Testis (tissue), 2 donors: ENCODE results near the gene CRAT.
"Not testable (repeated sequence)": the region's sequence is repeated elsewhere in the genome, so short reads cannot be mapped to it uniquely, and the experiment has no call there.

Experiments
- POLR2A ChIP-seq: fragments of 450-650 bp; IDR thresholded peaks from one replicate; pipeline ENCODE4 v1.6.1; 2017; ENCODE audit warnings: antibody characterized with exemption, mild to moderate bottlenecking, moderate library complexity
- TF ChIP-seq, protein P1 (sequence below), 3 experiments: fragments of 450-650 bp in 2 of 3; fragments of 200-600 bp in 1 of 3; sonication (generic) in 1 of 3; IDR thresholded peaks; one replicate each; pipeline ENCODE4 v1.5.1; 2016 to 2019; ENCODE audit warnings: antibody characterized with exemption in 3 of 3, mild to moderate bottlenecking in 2 of 3, moderate library complexity in 1 of 3

- TF ChIP-seq POLR2A, result not testable (repeated sequence)
- TF ChIP-seq, protein P1, sequence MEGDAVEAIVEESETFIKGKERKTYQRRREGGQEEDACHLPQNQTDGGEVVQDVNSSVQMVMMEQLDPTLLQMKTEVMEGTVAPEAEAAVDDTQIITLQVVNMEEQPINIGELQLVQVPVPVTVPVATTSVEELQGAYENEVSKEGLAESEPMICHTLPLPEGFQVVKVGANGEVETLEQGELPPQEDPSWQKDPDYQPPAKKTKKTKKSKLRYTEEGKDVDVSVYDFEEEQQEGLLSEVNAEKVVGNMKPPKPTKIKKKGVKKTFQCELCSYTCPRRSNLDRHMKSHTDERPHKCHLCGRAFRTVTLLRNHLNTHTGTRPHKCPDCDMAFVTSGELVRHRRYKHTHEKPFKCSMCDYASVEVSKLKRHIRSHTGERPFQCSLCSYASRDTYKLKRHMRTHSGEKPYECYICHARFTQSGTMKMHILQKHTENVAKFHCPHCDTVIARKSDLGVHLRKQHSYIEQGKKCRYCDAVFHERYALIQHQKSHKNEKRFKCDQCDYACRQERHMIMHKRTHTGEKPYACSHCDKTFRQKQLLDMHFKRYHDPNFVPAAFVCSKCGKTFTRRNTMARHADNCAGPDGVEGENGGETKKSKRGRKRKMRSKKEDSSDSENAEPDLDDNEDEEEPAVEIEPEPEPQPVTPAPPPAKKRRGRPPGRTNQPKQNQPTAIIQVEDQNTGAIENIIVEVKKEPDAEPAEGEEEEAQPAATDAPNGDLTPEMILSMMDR (IDR thresholded peaks at IDR 0.05), result not testable (repeated sequence)
Observed at GRCh38 chr9:129112526-129112925, 1.9 kb upstream of the CRAT start.
